ENCODE results near the gene QSOX1. TPM values are rescaled to one million over a fixed set of nuclear protein-coding genes. Genes with fewer than 3 reads are reported as not detected.

The QSOX1 gene
- total and polyA plus RNA-seq, 9 of the 15 experiments (the other 6 are each of a cell fraction or from before 2014, with no cell fraction given), result 4.0 to 53.1 (median 15.0) TPM

DNA sequence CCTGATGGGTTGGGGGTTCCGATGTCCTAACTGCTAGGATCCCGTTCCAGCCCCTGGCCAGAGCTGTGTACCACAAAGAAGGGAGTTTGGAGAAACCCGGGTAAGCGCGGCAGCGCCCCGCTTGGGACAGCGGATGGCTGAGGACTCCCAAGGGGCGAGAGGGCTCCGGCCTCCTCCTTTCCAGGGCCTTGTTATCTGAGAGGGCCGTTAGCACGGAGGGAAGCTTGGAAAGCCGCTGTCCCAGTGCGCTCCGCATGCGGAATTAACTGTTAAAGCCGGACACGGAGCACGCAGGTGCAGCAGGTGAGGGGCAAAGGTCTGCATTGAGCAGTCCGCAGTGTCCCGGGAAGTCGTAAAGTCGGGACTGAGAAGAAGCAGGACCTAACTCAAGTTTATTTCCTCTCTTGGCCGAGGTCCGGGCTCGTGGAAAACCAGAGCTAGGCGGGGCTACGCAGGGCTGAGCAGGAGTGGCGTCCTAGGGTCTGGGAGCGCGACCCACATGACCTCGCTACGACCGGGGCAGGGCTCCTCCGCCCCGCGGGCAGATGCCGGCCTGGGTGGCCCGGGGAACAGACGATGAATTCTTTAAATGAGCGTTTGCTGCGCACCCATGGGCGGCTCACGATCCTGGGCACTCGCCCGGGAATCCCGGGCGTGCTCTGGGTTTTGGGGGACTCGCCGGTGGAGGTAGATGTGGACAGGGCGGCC, 79.9 kb downstream of the QSOX1 start:
- FAIRE-seq (no peak), DNase-seq (ENCODE audit: extremely low read depth in 1 of 4, low spot score in 3 of 4) (no peak), ATAC-seq (no peak)
- no peak overlapping the region for H3K4me3 ChIP-seq
- no TSS peak for BruUV-seq (replicated peaks)
- no peak for TF ChIP-seq SREBF2 (CRISPR knock-in tag; IDR thresholded peaks at IDR 0.05)
- H3K36me3 ChIP-seq (ENCODE audit: control insufficient read depth, insufficient read depth, low read length), result no peaks in the 10 kb centered on the region
- CTCF ChIA-PET (ENCODE audit: low intra/inter-chr PET ratio), result no interaction called here
- no peaks in the 10 kb centered on the region for H3K79me2 ChIP-seq (ENCODE audit: control insufficient read depth, insufficient read depth, low read length)
- in situ Hi-C loops (cut with MboI) (no loop called here), intact Hi-C loops (cut with micrococcal nuclease) (no loop called here)
- H3K9me1 ChIP-seq (ENCODE audit: control insufficient read depth, insufficient read depth, low read length), result no peaks in the 10 kb centered on the region
- peaks cover 75 to 82% of the 10 kb centered on the region in 2 experiments for H3K27me3 ChIP-seq (ENCODE audit: control insufficient read depth in 2 of 2, insufficient read depth in 2 of 2, low read length in 2 of 2)
- POLR2A ChIA-PET, result no interaction called here
- no peak overlapping the region for H3K4me2 ChIP-seq (ENCODE audit: insufficient read depth, low read length)
- peaks cover 0 to 43% of the 10 kb centered on the region in 2 experiments; a peak in 3 of 5 replicates for H3K4me1 ChIP-seq (replicated peaks in 1 of 2; ENCODE audit: control insufficient read depth in 2 of 2, insufficient read depth in 2 of 2, low read length in 2 of 2)
- H3K9me3 ChIP-seq (replicated peaks; ENCODE audit: control insufficient read depth, insufficient read depth, low read depth, low read length), result no peaks in the 10 kb centered on the region
- 26% methylated on average over 46 of the region's 51 CpGs for WGBS (ENCODE audit: insufficient coverage, low coverage, missing lambda C conversion rate)
- H3K9ac ChIP-seq (ENCODE audit: insufficient read depth in 1 of 2, low read depth in 2 of 2, low read length in 2 of 2), result no peak overlapping the region
- peaks cover 12% of the 10 kb centered on the region; the same call in 1 of the 2 replicates for H4K20me1 ChIP-seq (replicated peaks; ENCODE audit: control insufficient read depth, insufficient read depth, low read length)
- H2AFZ ChIP-seq (ENCODE audit: low read depth, low read length), result no peak overlapping the region
- no peak overlapping the region for H3K27ac ChIP-seq (ENCODE audit: extremely low read depth, low read depth, low read length)

DNA sequence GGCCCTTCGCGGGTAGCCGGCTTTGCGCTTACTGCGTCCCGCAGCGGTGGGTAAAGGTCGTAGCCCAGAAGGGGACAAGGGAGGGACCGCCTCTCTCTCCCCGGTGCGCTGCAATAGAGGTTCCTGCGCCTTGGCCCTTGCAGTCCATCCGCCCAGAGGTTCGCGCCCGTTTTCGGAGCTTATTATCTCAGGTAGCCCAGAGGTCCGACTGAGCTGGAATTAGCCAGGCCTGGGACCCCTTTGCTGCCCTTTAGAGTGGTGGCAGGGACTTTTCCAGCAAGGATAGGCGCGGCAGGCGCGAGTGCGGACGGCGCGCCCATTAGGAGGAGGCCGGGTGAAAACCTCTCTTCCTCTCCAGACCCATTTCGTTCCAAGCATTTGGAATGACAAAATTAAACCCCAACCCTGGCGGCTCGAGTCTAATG, 80.4 kb downstream of the QSOX1 start:
- H3K36me3 ChIP-seq (ENCODE audit: control insufficient read depth, insufficient read depth, low read length), result no peaks in the 10 kb centered on the region
- H3K4me2 ChIP-seq (ENCODE audit: insufficient read depth, low read length), result no peak overlapping the region
- DNase-seq (ENCODE audit: extremely low read depth in 1 of 4, low spot score in 3 of 4) (no peak), ATAC-seq (no peak), FAIRE-seq (no peak)
- no peaks in the 10 kb centered on the region for H3K79me2 ChIP-seq (ENCODE audit: control insufficient read depth, insufficient read depth, low read length)
- H4K20me1 ChIP-seq (replicated peaks; ENCODE audit: control insufficient read depth, insufficient read depth, low read length), result peaks cover 12% of the 10 kb centered on the region; the same call in 1 of the 2 replicates
- H2AFZ ChIP-seq (ENCODE audit: low read depth, low read length), result no peak overlapping the region
- H3K4me3 ChIP-seq, result no peak overlapping the region
- WGBS (ENCODE audit: insufficient coverage, low coverage, missing lambda C conversion rate), result 40% methylated on average over 22 of the region's 30 CpGs
- H3K9me3 ChIP-seq (replicated peaks; ENCODE audit: control insufficient read depth, insufficient read depth, low read depth, low read length), result no peaks in the 10 kb centered on the region
- TF ChIP-seq KAT8 (IDR thresholded peaks at IDR 0.05; ENCODE audit: low read depth), result no peak
- TF ChIP-seq ETV6 (IDR thresholded peaks at IDR 0.05; ENCODE audit: borderline replicate concordance in 1 of 2, low read depth in 2 of 2, low read length in 1 of 2), result no peak
- no peak for TF ChIP-seq ETV6 (CRISPR knock-in tag; IDR thresholded peaks at IDR 0.05; ENCODE audit: borderline replicate concordance)
- no peak for TF ChIP-seq NR2F6 (CRISPR knock-in tag; IDR thresholded peaks at IDR 0.05)
- no peak overlapping the region for H3K9ac ChIP-seq (ENCODE audit: insufficient read depth in 1 of 2, low read depth in 2 of 2, low read length in 2 of 2)
- H3K9me1 ChIP-seq (ENCODE audit: control insufficient read depth, insufficient read depth, low read length), result no peaks in the 10 kb centered on the region
- peaks cover 79 to 85% of the 10 kb centered on the region in 2 experiments for H3K27me3 ChIP-seq (ENCODE audit: control insufficient read depth in 2 of 2, insufficient read depth in 2 of 2, low read length in 2 of 2)
- H3K4me1 ChIP-seq (replicated peaks in 1 of 2; ENCODE audit: control insufficient read depth in 2 of 2, insufficient read depth in 2 of 2, low read length in 2 of 2), result peaks cover 0 to 39% of the 10 kb centered on the region in 2 experiments; a peak in 3 of 5 replicates
- in situ Hi-C loops (cut with MboI), result no loop called here
- CTCF ChIA-PET (ENCODE audit: low intra/inter-chr PET ratio), result no interaction called here
- intact Hi-C loops (cut with micrococcal nuclease), result no loop called here
- no TSS peak for BruUV-seq (replicated peaks)
- POLR2A ChIA-PET, result no interaction called here
- H3K27ac ChIP-seq (ENCODE audit: extremely low read depth, low read depth, low read length), result no peak overlapping the region

All from K562 (cell line).